Smooth muscle cell (in vitro differentiated cells): ENCODE data around the gene ASF1A. TPM values are rescaled to one million over a fixed set of nuclear protein-coding genes. Genes with fewer than 3 reads are reported as not detected.

ENCODE experiments used
- DNase-seq: peaks from one replicate; lab custom pipeline; 2025; ENCODE audit not compliant: unreplicated experiment; lab: John Stamatoyannopoulos, UW
- H2AFZ ChIP-seq: fragments of 200-600 bp; sonication (generic); 2 replicates; pipeline ENCODE4 v1.6.0; 2016; ENCODE audit warnings: antibody characterized with exemption, low read depth, mild to moderate bottlenecking
- H3F3A ChIP-seq: fragments of 200-600 bp; sonication (generic); 2 replicates; pipeline ENCODE4 v1.6.0; 2017; ENCODE audit warnings: antibody characterized with exemption, low read depth
- H3K27ac ChIP-seq: fragments of 200-600 bp; sonication (generic); 2 replicates; pipeline ENCODE4 v1.5.1; 2016; ENCODE audit warnings: low read depth, mild to moderate bottlenecking
- H3K27me3 ChIP-seq: fragments of 200-600 bp; sonication (generic); 2 replicates; pipeline ENCODE4 v1.6.1; 2016; ENCODE audit warnings: low read depth, mild to moderate bottlenecking
- H3K36me3 ChIP-seq: fragments of 200-600 bp; sonication (generic); 2 replicates; pipeline ENCODE4 v1.5.1; 2016; ENCODE audit warnings: low read depth
- H3K4me1 ChIP-seq: fragments of 200-600 bp; sonication (generic); 2 replicates; pipeline ENCODE4 v1.5.1; 2016; ENCODE audit warnings: low read depth
- H3K4me2 ChIP-seq: fragments of 200-600 bp; sonication (generic); 2 replicates; pipeline ENCODE4 v1.6.0; 2016; ENCODE audit warnings: mild to moderate bottlenecking
- H3K4me3 ChIP-seq: fragments of 200-600 bp; sonication (generic); 2 replicates; pipeline ENCODE4 v1.5.1; 2016; ENCODE audit warnings: mild to moderate bottlenecking
- H3K79me2 ChIP-seq: fragments of 200-600 bp; sonication (generic); 2 replicates; pipeline ENCODE4 v1.6.0; 2016; ENCODE audit warnings: low read depth, mild to moderate bottlenecking
- H3K9ac ChIP-seq: fragments of 200-600 bp; sonication (generic); 2 replicates; pipeline ENCODE4 v1.6.0; 2016; ENCODE audit warnings: low read depth
- H3K9me3 ChIP-seq: fragments of 200-600 bp; sonication (generic); replicated peaks from 2 replicates; pipeline ENCODE4 v1.5.1; 2016; ENCODE audit warnings: low read depth
- H4K20me1 ChIP-seq: fragments of 200-600 bp; sonication (generic); 2 replicates; pipeline ENCODE4 v1.6.0; 2016; ENCODE audit warnings: low read depth
- CTCF ChIP-seq: fragments of 200-600 bp; sonication (generic); IDR thresholded peaks from 2 replicates; pipeline ENCODE4 v1.5.1; 2017; ENCODE audit warnings: borderline replicate concordance, mild to moderate bottlenecking, antibody characterized with exemption; ENCODE audit not compliant: insufficient read depth, poor library complexity, severe bottlenecking
- WGBS: methylation state at CpG from one replicate; pipeline ENCODE4 v1.1.7; 2016; ENCODE audit warnings: low lambda C conversion rate; 5-methylcytosine and 5-hydroxymethylcytosine counted together
- polyA plus RNA-seq: library from polyadenylated mRNA; unstranded; fragments of >200 nt; fragmentation: Nextera tagmentation; extraction: Ambion mirVana; gene quantifications from 2 replicates; pipeline ENCODE4 v1.2.1, GENCODE V29; 2016
- total RNA-seq: library from RNA; depleted of rRNA; stranded (reverse); fragments of >200 nt; gene quantifications from 2 replicates; pipeline ENCODE4 v1.2.3, GENCODE V29; 2014

Gene ASF1A
- total and polyA plus RNA-seq, 2 experiments from 2014 or later, result 33.4 to 38.8 TPM

DNA sequence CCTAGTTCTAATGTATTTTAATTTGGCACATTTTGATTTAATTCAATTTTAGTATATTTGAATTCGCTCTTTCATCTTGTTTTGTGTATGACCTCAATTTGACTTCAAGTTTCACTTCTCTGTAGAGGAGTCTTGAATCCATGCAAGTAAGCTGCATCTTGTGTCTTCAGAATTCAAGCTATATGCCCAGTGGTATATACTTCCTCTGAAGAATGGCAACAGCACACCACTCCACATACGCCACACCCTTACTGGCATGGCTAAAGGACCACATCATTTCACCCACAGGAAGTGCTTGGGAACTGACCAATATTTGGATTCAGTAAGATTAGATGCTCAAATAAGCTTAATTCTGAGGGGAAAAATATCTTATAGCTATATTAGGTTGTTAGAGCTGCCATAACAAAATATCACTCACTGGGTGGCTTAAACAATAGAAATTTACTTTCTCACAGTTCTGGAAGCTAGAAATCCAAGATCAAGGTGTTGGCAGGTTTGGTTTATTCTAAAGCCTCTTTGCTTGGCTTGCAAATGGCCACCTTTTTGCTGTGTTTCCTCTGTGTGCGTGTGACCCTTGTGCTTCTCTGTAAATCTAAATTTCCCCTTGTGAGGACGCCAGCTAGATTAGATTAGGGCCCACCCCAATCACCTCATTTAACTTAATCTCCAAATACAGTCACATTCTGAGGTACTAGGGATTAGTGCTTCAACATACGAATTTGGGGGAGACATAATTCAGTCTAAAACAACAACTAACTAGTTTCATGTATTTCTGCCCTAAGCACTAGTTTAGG lies 2.8 kb upstream of the ASF1A start:
- Histone ChIP-seq H3K27ac (no peak overlapping the region), H3K27me3 (no peaks in the 10 kb centered on the region), H3K4me1 (peaks cover 17% of the 10 kb centered on the region), H3K9ac (no peak overlapping the region), H3K4me2 (no peak overlapping the region), H3K9me3 (no peaks in the 10 kb centered on the region), H3K79me2 (peaks cover 56% of the 10 kb centered on the region), H3F3A (peaks cover 11% of the 10 kb centered on the region), H3K4me3 (no peak overlapping the region), H4K20me1 (peaks cover 4% of the 10 kb centered on the region), H3K36me3 (no peaks in the 10 kb centered on the region), H2AFZ (no peak overlapping the region)
- no peak for DNase-seq
- no peak for TF ChIP-seq CTCF
- 86% methylated on average over 5 of the region's 5 CpGs for WGBS

DNA sequence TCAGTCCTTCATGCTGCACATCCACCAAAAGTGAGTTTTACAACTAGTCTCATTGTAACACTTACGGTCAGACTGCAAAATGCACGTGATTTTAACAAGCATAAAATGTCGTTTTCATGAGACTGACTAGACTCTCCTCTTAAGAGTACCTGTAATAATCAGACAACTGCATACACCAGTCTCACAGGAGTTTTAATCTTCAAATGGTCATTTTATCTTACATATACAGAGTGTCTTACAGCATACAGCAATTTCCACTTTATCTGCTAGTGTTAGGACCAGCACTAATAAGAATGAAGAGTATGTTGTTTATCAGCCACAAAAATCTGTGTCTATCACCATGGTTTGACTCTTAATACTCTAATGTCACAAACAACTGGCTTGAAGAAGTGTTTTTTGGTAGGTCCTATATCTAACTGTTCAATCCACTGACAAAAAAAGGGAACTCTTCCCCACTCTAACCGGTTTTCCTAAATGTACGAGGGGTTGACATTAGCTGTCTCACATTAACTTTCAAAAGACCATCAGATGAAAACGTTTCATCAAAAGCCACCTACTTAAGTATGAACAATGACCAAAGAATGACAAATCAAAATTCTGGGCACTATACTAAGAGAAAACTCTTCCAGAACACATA lies 1.5 kb upstream of the ASF1A start:
- Histone ChIP-seq H3K9ac (peak overlapping the region; percentile 87), H3K4me1 (peaks cover 24% of the 10 kb centered on the region), H2AFZ (peak overlapping the region; percentile 94), H3F3A (peaks cover 11% of the 10 kb centered on the region), H3K4me3 (peak overlapping the region; percentile 89), H3K27me3 (no peaks in the 10 kb centered on the region), H3K9me3 (no peaks in the 10 kb centered on the region), H3K4me2 (peak overlapping the region; percentile 97), H3K36me3 (no peaks in the 10 kb centered on the region), H3K79me2 (peaks cover 59% of the 10 kb centered on the region), H4K20me1 (peaks cover 3% of the 10 kb centered on the region), H3K27ac (peak overlapping the region; percentile 94)
- TF ChIP-seq CTCF, result no peak
- no peak for DNase-seq
- 47% methylated on average over 6 of the region's 6 CpGs for WGBS

GRCh38 chr6:118893064-118893806 lies 717 bp upstream of the ASF1A start:
- peak overlapping the region; percentile 97 for H3K4me2 ChIP-seq
- peak overlapping the region; percentile 89 for H3K4me3 ChIP-seq
- peaks cover 8% of the 10 kb centered on the region for H4K20me1 ChIP-seq
- H2AFZ ChIP-seq, result peak overlapping the region; percentile 94
- H3K9ac ChIP-seq, result peak overlapping the region; percentile 87
- no peaks in the 10 kb centered on the region for H3K36me3 ChIP-seq
- peaks cover 67% of the 10 kb centered on the region for H3K79me2 ChIP-seq
- H3K27ac ChIP-seq, result peak overlapping the region; percentile 94
- H3K4me1 ChIP-seq, result peaks cover 30% of the 10 kb centered on the region
- TF ChIP-seq CTCF, result no peak
- H3F3A ChIP-seq, result peaks cover 11% of the 10 kb centered on the region
- 7% methylated on average over 18 of the region's 18 CpGs for WGBS
- no peaks in the 10 kb centered on the region for H3K27me3 ChIP-seq
- DNase-seq, result no peak
- H3K9me3 ChIP-seq, result no peaks in the 10 kb centered on the region
